Measurements from ENCODE around the gene HOXA9.

DNA sequence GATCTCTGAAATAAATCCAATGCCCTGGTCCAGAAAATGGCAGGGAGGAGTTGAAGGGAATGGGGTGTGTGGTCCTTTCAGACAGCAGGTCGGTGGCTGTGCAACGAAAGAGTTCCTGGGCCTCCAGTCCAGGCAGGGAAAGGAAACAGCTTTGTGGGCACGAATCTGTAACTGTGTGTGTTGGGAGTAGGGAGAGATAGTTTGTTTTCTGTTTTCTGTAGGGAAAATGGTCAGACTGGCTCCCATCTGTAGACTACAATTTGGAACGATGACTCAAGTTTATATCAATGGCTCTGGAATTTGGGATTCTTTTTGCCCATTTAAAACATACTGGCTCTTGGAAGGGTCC is 2.6 kb upstream of the HOXA9 start:
- no peak for TF ChIP-seq CTCF (IDR thresholded peaks at IDR 0.05)
- no peak for TF ChIP-seq POLR2A (IDR thresholded peaks at IDR 0.05)

All from Peyer's patch (tissue), 4 donors.